ENCODE data around the gene OTP.

OTP gene

DNA sequence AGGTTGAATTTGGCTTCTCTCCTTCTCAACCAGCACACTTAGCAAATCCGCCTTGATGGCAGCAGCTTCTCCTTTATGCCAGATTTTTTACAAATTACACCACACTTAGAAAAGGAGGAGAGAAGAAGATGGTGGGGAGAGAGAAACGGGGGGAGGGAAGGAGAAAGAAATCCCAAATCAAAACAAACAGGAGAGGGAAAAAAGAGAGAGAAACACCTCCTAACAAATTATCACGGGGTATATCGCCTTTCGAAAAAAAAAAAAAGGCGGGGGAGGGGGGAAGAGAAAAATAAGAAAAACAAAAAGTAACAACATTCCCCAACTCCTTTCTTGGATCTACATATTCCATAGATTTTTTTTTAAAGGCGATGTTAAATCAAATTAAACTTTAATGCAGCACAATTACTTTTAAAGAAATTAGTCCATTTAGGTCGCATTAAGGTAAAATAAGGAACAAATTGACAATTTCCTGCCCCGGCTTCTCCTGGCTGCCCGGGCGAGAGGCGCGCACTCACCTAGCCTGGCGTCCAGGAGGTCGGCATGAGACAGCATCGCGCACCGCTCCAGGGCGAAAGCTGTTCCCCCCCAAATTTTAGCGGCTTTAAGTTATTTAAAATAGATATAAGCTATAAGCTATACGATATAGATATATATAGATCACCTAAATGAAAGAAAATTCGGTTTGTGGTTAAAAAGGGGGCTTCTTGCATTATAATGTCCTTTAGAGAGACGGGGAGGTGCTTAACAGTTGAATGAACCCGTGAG, at the start of gene OTP:
OTP (minus strand) TSS at position 716 of the 765 bp plus-strand sequence; CDS start at position 552, 164 bp downstream.
- no peak for DNase-seq (ENCODE audit: low spot score)

DNA sequence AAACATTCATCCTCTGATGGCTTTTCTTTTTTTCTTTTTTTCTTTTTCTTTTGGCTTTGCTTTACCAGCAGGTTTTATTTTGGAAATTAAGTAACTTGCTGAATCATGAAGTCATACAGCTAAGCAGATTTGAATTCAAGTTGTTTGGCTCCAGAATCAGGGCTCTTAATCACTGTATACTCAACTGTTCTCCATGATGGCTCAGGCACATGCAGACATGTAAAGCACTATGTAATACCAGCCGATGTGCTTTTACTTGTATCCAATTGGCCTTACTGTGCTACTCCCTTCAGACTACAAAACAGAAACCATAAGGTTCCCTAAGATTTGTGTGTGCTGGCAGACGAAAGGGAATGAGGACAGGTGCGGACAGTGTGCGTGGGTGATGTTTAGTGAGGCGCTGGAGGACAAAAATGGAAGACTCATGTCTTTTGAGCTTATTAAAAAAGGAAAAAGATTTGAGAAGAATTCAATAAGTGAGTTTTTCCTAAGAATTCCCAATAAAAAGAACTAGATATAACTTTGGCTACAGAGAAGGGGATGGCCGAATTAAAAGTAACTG, 44.7 kb upstream of the OTP start:
- DNase-seq (ENCODE audit: low spot score): no peak

DNA sequence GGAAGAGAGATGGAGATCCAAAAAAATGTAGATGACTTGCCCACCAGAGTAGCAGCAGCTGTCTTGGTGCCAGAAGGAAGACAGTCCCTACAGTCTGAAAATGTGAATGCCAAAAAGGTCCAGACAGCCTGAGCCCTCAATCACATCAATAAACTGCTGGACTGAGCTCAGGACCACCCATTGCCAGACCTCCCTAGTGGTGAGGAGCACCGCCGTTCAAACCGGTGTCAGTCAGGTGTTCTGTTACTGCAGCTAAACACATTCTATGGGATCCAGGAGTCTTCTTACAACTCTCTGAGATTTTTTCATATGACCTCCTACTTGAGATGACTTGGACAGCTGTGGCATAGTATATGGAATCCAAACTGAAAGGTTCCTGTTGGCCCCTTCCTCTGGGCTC, 32.0 kb upstream of the OTP start:
- DNase-seq (ENCODE audit: low spot score): no peak

DNA sequence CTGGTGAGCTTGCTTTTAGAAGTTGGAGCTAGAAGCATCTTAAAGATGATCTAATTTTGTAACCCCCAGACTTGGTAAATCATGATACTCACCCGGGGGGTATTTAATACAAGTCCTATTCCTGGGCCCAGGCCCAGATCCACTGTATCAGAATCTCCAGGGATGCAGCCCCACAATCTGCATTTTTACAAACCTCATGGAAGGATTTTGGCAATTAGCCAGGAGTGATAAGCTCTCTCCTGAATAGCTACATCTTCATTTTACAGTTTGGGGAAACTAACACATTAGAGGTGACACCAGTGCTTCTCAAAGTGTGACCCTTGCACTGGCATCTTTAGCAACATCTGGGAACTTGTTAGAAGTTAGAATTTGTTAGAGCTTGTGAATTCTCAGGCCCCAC, 31.2 kb upstream of the OTP start:
- no peak for DNase-seq (ENCODE audit: low spot score)

DNA sequence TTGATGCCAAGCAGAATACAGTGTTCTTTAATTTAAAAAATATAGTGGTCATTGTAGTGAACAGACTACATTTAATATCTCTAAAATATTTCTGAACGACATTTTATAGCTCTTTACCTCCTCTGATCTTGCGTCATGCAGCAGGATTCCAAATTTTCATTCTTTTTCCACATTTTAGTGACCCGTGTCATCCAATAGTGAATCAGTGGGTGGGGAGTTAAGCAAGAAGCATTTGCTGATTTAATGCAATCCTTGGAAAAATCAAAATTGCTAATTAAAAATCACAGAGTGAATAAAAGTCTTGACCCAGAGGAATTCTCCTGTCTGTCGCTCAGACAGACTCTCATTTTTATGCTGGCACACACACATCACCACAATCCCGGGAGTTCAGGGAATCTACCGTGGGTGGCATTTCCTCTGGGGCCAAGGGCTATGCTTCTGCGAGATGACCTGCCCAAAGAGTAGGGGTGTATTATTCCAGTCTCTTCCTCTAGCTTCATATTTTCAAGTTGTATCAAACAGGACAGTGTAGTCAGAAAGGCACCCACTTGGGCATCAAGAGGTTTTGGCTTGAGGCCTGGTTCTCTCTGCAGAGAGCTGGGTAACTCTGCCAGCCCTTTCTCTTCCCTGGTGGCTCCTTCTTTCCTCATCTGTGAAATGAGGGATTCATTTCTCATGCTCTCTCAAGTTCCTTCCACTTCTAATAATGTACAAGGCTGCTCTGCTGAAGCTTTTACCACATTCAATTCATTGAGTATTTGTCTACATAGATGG, 24.8 kb upstream of the OTP start:
- DNase-seq (ENCODE audit: low spot score): no peak

DNA sequence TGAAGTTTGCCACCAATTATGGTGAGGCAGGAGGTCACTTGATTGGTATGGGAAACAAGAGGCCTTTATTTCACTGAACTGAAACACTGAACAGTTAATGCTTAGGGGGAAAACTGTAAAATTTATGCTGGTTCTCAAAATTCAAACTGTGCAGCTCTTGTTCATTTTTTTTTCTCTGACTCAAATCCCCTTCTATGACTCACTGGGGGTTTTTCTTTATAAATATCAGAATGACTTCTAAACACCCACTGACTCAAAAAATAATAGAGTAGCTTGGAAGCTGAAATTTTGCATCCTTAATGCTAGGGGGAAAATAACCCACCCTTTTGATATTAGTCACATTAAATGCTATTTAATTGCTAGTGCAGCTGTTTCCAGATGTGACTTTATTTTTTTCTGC, 24.1 kb upstream of the OTP start:
- DNase-seq (ENCODE audit: low spot score): no peak

DNA sequence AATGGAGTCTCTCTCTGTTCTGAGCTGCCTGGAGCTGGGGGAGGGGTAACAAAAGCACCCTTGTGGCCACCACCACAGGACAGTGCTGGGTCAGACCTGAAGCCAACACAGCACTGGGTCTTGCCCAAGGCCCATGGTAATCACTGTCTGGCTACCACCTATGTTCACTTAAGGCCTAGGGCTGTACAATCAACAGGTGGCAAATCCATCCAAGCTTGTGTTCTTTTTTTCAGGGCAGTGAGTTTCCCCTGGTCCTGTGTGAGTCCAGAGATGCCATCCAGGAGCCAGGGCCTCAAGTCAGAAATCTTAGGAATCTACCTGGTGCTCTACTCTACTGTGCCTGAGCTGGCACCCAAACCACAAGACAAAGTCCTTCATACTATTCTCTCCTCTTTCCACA, 20.1 kb upstream of the OTP start:
- DNase-seq (ENCODE audit: low spot score): no peak

DNA sequence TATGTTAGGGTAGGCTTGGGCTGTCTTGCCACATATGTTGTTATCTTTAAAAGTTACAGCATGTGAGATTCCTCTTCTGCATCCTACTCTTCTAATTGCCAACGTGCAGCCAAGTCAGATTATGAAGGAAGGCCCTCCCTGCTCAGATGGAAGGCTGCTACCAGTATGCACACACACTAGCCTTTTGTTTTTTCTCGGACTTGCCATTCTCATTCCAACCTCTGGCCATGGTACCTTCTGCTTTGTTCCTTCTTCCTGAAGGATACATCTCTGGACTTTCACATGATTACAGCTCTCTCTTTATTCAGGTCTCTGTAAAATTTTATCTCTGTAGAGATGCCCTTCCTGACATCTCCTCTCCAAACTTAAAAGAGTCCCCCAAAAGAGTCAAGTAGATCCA, 12.8 kb upstream of the OTP start:
- DNase-seq (ENCODE audit: low spot score): no peak

DNA sequence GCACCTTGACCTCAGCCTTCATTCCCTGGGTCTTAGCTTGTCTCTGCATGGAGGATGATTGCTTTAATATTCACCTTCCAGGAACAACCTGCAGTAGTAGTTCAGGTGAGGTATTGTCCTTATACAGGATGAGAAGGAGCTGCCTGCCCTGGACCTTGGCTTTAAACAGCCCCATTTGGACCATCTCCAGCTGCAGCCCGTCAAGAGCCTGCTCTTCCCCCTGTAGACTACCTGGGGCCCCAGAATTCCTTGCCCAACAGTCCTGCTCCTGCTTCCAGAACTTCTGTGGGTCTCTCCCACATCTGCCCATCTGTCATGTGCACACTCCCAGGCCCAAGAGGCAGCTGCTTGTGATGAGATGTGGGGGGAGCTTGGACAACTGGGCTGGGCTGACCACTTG, 12.2 kb upstream of the OTP start:
- no peak for DNase-seq (ENCODE audit: low spot score)

DNA sequence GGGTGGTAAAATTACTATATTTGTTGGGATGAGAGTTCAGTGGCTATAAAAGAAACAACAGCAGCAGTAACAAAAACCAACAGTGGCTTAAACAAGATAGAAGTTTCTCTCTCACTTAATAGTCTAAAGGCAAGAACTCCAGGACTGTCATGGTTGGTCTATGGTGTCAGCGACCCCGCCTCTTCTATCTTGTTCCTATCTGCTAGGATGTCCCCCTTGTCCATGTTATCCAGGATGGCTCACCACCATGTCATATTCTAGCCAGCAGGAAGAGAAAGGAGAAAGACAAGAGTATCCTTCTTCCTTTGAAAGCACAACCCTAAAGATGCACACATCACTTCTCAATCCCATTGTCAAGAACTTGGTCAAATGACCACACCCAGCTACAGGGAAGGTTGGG, 11.3 kb upstream of the OTP start:
- DNase-seq (ENCODE audit: low spot score): no peak

DNA sequence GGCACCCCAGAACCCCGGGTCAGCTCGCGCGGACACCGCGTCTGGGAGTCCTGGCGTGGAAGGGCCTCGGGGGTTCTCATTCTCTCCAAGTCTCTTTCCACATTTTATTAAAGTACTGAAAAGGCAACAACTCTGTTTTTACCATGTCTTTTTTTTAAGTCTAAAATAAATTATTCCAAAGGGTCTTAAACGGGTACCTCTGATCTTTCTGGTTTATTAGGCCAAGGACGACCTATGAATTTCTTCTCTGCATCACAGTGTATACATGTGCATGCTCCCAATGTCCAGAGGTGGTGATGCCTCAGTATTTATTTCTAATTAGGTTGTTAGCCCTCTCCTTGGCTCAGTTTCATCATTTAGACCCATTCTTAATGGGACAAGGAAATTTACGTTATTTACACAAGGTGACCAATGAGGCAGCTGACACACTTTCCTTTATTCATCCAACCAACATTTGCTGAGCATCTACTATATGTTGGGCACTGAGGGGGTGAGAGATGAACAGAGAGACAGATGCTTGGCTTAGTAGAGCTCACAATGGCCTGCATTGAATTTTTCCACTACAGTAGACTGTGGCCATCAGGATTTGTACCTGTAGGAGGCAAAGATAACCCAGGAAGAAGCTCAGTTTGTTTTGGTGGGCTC, 7.6 kb upstream of the OTP start:
- no peak for DNase-seq (ENCODE audit: low spot score)

DNA sequence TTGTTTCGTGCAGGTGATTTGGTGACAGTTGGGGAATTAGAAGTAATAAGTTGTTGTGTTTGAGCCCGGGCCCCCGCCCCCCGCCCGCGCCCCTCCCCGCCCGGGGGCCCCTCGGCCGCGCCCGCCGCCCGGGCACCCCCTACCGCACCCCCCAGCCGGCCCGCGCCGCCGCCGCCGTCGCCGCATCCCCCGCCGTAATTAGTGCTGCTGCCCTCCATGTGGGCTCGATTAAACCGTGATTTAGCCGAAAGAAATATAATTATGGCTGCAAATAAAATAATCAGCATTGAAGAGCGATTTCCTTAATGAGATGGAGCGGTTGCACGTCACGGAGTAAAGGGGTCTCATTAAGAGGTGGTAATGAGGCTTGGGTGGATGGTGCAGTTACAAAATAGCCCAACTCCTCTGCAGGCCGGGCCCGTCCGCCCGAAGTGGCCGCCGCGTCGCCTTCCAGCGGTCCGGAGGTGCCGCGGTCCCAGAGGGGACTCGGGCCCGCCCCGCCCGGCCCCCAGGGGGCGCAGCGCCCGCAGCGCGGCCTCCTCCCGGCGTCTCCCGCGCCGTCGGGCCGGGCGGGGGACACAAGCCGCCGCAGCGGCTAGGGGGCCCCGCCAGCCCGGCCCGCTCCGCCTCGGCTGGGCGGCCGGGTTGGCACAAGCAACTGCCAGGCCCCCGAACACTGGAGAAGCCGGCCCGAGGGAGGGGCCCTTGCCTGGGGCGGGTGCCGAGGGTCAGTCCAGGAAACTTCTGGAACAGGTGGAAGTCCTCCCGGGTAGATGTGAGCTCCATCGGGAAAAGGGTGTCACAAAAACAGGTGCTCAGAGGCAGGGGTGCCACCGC, 6.9 kb upstream of the OTP start:
- DNase-seq (ENCODE audit: low spot score): peak; percentile 75

DNA sequence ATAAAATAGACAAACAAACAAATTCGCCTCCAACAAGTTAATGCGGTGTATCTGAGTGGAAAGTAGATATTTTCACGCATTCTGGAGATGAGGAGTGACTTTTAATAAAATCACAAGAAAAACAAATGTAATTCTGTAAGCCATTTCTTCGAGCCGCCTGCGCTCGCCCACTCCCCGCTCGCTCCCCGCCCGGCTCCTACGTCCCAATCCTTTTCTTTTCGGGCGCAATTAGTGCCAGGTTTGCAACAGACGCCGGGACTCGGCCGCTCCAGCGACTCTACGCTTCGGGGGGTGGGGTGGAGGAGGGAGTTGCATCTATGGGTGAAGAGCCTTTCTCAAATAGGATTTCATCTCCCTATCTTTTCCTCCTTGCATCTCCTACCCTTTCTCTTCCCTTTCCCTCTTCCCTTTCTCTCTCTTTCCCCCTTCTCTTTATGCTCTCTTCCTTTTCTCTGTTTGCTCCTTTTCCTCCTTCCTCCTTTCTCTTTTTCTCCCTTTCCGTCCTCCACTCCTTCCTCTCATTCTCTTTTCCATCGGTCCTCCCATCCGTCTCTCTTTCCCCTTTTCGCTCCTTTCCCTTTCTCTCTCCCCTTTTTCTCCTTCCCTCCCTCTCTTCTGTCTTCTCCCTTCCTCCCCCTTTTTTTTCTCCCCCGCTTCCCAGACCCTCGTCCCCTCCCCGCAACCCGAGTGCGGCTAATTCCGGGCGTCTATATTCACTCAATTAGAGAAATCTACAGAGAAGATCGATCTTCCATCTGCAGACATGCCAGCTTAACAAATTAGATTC, 6.1 kb upstream of the OTP start:
- peak; percentile 60 for DNase-seq (ENCODE audit: low spot score)

DNA sequence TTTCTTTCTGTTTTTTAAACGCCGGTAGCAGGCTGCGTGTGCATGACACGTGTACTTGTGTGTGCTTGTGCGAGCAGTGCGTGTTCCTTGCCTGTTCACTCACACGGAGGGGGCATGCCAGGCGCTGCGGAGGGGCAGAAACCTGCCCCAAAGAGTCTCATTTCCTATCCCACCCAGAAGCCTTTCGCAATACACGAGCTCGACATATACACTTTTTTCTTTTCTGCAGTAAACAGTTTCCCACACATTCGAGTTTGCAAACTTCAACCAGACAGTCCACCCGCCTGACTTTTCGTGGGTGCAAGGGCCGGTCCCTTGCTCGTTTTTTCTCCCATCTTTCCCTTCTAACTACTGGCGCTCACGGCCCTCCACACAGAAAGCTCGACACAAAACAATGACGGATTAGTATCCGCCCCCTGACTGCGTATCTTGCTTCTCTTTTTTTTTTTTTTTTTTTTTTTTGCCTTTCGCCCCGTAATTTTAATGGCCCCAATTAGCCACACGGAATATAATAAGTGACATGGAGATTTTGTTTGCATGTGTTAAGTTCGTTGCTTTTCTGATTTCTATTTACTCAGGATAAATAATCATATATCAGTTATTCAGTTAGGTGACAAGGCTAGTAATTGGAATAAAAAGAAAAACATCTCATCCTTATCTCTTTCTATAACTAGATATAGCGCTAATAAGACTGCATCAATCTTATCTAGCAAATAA, 5.3 kb upstream of the OTP start:
- DNase-seq (ENCODE audit: low spot score): no peak

DNA sequence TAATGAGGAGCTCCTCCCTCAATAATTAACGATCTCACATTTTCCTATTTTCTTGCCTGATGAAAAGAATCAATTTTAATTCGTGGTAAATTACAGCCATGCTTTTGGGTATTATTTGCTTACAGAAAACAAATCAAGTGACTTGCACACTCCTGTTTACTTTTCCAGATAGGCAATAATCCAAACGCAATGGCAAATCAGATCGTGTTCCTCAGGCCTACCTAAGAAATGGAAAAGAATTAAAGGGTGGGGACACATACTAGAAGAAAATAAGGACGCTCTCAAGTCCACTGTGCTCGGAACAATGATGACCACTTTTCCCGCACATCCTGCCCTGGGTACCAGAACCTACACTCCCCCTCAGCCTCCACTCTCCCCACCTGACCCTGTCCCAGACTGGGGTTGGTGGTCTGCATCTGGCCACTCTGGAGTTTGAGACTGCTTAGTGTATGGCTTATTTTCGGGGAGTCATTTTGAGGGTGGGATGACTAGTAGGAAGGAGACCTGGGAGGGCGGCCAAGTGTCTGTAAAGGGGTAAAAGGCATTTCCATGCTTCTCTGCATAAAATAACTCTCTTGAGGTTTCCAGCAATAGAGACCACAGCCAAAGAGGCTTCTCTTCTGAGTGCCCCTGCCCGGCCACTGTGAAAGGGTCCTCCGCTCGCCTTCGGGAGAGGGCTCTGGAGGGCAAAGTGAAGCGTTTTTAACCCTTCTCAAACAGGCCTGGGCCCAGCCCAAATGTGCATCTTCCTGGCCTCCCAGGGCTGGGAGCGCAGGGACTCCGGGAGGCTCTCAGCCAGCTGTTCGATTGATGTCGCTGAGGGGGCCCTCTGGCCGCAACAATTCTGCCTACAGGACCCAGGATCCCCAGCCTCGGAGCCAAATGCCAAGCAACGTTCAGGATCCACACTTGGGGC, 4.5 kb upstream of the OTP start:
- peak; percentile 68 for DNase-seq (ENCODE audit: low spot score)

DNA sequence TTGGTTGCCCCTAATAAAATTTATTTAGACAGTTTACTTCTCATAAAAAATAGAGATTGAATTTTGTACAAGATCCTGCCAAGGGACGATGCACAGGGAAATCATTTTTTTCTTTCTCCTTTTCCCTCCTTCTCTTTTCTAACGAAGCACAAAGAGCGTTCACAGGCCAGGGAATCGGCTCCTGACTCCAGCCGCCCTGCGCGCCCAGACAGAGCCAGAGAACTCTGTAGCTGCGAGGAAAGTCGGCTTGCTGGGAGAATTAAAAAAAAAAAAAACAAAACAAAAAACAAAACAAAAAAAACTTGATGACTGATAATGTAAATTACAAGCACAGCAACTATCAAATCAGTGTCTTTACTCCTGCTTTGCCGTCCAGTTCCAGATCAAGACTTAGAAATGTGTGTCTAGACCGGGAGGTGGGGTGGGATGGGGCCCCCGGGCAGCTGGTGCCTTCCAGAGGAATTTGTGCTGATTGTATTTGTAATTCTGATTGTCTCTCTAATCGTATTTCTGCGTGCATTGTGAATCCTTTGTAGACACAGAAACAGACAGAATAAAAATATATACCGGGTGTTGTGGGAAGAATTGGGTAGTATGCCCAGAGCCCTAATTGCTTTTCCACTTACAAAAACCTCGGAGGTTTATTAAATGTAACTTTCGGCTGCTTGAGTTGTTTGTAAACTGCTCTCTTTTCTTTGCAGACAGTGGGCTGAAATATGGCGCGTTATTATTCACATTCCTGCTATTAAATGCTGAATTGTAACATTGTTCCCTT, 3.6 kb upstream of the OTP start:
- DNase-seq (ENCODE audit: low spot score): no peak

DNA sequence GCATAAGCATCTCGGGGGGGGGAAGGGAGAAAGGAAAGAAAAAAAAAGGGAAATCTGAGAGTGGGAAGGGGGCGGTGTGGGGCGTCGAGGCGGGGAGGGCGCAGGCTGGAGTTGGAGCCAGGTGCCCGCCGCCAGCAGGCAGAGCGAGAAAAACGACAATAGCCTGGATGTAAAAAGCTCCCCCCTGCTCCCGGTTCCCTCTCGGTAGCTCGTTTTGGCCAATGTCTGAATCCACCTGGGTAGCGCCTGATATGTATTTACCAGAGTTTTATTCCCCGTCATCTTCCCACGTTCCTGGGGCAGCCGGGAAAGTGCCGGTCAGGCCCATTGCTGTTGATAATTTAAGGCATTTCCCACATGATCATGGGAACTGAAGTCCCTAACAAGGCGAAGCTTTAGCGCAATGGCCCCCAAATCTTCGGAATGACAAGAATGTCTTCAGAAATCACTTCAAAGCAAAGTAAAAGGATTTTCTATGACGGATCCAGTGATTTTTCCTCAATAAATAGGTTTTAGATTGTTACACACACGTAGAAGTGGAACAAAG, 3.0 kb upstream of the OTP start:
- no peak for DNase-seq (ENCODE audit: low spot score)

All from ecto neural progenitor cell (in vitro differentiated cells).